ENCODE data around the gene FTCD.

- TF ChIP-seq EP300 (IDR thresholded peaks at IDR 0.05) (no peak), CTCF (IDR thresholded peaks at IDR 0.05) (no peak)
Observed at GRCh38 chr21:46180079-46180722, 24.8 kb upstream of the FTCD start.
